Measurements from ENCODE around the gene KRTAP5-3.

Gene KRTAP5-3

DNA sequence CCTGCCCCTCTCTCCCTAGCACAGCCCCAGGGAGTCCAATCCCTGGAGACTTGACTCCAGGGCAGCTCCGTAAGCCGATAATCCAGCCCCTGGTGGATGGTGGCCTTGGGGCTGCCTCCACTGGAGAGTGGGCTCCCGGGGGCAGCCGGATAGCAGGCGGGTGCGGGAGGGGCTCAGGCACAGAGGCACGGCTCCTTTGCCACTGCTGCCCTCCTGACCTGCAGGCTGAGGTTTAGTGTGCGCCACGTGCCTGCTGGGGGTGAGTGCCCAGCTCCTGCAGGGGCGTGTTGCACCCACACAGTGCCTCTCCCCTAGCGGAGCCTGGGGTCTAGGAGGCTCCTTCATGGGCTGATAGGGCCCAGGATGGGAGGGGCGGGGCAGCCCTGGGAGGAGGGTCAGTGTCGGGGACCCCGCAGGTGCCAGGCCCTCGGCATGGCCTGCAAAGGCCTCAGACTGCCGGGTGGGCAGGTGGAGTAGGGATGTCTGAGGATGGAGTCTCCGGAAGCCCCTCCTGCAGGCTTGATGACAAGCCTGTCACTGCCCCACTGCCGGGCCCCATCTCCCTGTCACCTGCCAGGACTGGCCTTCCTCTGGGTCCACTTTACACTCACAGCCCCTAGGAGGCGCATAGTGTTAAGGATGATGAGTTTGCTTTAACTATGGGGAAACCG, 41.7 kb downstream of the KRTAP5-3 start:
- in situ Hi-C loops (cut with MboI; ENCODE audit: low sequenced_read_pairs), result no loop called here

DNA sequence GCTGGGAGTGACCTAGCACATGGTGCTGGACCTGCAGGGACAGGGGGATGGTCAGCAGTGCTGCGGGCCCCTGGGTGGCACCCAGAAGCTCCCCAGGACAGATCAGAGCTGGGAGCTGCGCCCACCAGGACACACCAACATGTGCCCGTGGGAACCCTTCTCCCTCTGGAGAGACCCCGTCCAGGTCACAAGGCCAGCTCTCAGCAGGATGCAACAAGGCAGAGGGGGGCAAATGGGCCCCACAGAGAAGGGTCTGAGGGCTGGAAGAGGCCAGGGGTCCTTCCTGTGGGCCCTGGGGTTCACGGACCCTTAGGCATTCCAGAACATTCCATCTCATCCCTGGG, 42.4 kb downstream of the KRTAP5-3 start:
- in situ Hi-C loops (cut with MboI; ENCODE audit: low sequenced_read_pairs), result no loop called here

DNA sequence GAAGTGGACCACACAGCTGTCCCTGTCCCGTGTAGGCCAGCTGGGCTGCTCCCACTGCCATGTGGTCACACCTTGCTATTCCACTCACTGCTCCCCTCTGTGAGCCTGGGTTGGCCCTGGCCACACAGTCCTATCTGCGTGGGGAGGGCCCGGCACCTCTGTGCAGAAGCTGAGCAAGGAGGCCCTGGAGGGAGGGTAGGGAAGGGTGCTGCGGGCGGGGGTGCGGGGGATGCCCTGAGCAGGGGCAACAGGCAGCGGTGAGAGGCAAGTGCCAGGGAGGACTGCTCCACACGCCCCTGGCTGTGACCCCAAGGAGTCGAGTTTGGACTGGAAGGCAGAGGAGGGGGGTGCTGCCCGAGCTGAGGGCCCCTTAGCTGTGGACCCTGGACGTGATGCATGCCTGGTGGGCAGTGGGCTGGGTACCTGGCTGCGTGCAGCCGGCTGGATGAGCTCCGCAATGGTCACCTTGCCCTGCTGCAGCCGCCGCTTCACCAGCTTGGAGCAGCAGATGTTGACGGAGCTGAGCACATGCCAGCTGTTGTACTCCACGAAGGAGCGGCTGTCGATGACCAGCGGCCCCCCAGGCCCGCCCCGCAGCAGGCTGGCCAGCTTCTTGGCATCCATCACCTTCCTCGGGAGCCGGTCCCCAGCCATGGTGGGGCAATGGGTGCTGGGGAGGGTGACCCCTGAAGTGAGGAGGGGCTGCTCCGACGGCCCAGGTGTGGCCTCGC, 42.9 kb downstream of the KRTAP5-3 start:
- in situ Hi-C loops (cut with MboI; ENCODE audit: low sequenced_read_pairs), result no loop called here

DNA sequence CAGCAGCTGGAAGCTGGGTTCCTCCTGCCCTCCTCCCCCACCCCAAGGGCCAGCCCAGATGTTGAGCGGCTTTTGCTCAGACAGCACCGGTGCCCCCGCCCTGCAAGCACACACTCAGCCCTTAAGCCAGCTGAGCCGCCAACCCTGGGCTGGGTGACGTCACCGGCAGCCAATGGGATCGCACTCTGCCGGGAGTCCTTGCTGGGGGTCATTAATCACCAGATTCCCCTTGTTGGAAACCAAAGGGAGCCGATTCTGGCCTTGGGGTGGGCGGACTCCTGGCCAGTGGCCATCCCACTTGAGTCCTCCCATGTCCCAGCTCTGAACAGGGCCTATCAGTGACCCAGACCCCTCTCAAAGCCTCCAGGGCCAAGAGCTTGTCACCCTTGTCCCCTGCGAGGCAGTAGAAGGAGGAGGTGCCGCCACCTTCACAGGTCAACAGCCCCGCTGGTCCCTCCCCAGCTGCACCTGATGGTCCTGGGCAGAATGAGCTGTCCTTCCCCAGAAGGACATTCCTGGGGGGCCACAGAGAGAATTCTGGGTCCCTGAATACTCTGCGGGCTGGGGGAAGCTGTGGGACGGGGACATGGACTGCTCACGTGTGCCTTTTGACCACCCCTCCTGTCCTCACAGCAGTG, 43.6 kb downstream of the KRTAP5-3 start:
- in situ Hi-C loops (cut with MboI; ENCODE audit: low sequenced_read_pairs), result no loop called here

DNA sequence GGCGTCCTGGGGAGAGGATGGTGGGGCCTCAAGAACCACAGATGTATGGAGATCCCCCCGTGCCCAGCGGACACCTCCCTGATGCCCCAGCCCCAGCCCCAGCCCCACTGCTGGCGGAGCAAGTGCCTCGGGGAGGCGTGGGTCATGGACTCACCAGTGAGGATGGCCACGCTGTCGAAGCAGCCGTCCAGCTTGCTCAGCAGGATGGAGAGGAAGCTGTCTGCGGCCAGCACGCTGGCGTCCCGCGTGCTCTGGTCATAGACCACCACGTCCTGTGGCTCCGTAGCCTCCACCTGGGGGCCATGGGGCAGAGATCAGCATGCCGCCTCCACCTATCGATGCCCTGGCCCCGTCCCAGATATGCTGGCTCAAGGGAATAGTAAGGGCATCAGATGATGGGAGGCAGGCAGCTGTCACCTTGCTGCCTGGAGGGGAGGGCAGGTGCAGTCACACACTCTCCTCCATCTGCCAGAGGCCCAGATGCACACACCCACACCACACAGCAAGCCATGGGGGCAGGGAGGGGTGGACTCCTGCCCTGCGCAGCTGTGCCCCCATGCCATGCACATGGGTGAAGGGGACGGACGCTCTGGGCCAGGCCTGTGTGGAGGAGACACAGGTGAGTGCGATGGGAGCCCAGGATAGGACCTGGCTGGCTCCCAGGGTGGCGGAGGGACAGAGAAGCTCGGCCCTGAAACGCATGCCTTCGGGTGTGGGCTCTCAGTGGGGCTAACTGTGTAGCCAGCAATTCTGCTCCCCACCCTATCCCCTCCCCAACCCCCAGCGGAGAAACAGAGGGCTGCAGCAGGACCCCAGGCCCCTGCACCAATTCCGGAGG, 44.3 kb downstream of the KRTAP5-3 start:
- in situ Hi-C loops (cut with MboI; ENCODE audit: low sequenced_read_pairs), result no loop called here

DNA sequence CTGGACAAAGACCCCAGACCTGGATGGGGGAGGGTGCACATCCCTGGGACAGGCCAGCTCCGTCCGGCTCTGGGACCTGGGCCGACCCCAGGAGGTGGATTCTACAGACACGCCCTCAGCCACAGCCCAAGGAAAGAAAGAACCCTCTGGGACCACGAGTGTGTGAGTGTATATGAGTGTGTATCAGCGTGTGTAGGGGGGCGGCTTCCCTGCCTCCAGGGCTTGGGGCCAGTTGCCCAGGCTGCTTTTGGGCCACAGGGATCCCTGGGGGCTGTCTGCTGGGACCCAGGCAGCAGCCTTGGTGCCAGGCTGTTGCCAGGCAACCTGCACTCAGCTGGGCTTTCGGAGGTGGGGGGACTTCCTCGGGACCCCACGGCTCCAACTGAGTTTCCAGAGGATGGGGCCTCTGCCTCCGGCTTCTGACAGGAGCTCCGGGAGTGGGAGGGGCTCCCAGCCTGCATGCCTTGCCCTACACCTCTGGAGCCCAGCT, 45.1 kb downstream of the KRTAP5-3 start:
- in situ Hi-C loops (cut with MboI; ENCODE audit: low sequenced_read_pairs), result no loop called here

DNA sequence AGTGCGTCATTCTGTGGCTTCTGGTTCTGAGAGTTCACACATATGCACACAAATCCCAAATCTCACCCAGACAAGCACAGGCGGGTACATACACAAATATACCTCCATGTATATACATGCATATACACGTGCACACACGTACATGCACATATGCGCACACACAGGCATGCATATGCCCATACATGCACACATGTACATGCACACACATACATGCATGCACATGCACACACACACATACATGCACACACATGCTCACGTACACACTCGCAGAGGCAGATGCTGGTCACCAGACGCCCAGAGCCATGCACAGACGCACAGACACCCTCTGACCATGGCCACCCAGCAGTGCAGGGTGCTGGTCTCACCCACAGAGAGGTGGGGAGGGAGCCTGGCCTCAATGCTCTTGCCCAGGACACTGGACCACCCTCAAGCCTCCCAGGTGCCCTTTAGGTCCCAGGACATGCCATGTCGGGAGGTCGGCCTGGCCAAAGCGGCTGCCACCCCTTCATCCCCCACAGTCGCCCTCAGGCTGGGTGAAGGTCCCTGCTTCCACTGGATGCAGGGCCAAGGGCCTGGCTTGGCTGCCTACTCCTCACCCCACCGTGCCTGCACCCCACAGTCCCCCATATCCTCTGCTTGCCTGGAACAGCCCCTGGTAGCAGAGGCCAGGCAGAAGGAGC, 45.7 kb downstream of the KRTAP5-3 start:
- in situ Hi-C loops (cut with MboI; ENCODE audit: low sequenced_read_pairs), result no loop called here

DNA sequence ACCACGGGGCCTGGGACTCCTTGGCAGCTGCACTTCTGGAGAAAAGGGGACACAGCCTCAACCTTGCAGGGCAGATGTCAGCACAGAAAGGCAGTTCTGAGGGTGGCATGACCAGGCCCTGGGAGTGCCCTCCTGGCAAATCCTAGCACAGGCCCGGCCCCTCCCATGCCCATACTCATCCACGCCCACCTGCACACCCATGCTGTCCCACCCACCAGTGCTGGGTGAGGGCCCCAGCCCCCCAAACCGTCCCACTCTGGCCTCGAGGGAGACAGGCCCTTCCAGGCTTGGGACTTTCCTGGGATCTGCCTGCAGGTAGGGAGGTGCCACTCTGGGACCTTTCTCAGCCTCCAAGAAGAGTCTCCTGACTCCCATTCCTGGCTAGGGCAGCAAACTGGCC, 46.3 kb downstream of the KRTAP5-3 start:
- in situ Hi-C loops (cut with MboI; ENCODE audit: low sequenced_read_pairs), result no loop called here

DNA sequence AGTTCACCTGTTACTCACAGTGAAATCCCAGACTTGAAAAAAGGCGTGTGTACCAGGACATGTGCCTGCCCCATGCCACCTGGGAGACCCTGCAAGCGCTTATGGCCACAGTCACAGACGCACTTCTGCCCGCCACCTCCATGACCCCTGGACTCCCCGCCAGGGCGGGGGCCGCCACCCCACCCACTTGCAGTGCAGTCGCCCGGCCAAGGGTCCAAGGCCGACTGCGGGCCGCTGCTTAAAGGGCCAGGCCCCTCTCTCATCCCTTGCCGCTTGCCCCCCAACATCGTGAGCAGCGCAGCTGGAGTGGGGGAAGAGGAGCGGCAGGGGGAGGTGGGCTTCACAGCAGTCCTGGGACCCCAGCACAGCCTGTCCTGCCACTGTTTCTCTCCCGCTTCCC, 47.0 kb downstream of the KRTAP5-3 start:
- in situ Hi-C loops (cut with MboI; ENCODE audit: low sequenced_read_pairs), result no loop called here

DNA sequence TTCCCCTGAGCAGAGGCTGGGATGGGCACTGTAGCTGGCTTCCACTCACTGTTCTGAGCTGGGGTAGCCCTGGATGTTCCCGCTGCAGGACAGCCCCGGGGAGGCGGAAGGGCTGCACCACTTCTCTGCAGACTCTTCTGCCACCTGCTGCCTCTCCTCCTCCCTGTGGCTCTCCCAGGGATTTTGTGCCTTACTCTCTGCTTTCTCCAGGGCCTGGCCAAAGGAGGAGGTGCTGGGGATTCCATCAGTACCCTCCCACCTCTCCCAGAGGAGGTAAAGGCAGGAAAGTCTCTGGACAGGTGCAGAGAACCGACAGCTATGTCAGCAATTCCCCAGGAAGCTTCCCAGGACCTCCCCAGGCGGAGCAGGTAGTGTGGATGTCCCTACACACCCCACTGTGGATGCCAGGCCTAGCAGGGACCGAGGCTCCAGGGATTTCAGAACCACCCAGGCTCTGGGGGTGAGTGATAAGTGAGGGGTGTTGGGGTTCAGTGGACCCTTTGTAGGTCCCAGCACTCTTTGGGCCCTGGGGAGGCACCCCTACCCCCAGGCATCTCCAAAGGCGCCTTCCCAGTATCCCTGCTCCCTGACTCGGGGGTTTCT, 47.5 kb downstream of the KRTAP5-3 start:
- in situ Hi-C loops (cut with MboI; ENCODE audit: low sequenced_read_pairs), result no loop called here

DNA sequence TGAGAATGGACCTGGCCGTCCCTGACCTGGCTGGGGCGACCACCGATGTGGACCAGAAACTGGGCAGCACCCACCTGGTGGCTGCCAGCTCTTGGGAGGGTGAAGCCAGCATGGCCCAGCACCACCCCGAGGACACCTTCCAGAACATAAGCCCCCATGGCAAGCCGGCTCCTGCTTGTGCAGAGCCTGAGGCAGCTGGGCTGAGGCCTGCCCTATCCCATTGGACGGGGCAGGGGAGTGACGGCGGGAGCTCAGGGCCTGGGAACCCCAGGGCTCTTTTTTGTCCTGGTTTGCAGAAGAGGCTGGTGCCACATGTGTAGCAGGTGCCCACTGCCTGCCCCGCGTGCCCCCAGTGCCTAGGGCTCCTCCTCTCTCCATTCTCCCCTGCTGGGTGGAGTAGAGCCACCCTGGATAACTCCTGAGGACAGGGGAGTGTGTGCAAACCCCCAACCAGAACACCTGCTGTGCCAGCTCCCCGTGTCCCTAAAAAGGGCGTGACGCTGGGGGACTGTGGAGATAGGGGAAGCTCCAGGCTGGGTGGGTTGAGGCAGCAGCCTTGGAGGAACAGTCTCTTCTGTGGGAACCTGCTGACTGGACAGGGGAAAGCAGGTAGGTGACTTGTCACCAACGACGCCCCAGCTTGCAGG, 48.1 kb downstream of the KRTAP5-3 start:
- in situ Hi-C loops (cut with MboI; ENCODE audit: low sequenced_read_pairs), result no loop called here

DNA sequence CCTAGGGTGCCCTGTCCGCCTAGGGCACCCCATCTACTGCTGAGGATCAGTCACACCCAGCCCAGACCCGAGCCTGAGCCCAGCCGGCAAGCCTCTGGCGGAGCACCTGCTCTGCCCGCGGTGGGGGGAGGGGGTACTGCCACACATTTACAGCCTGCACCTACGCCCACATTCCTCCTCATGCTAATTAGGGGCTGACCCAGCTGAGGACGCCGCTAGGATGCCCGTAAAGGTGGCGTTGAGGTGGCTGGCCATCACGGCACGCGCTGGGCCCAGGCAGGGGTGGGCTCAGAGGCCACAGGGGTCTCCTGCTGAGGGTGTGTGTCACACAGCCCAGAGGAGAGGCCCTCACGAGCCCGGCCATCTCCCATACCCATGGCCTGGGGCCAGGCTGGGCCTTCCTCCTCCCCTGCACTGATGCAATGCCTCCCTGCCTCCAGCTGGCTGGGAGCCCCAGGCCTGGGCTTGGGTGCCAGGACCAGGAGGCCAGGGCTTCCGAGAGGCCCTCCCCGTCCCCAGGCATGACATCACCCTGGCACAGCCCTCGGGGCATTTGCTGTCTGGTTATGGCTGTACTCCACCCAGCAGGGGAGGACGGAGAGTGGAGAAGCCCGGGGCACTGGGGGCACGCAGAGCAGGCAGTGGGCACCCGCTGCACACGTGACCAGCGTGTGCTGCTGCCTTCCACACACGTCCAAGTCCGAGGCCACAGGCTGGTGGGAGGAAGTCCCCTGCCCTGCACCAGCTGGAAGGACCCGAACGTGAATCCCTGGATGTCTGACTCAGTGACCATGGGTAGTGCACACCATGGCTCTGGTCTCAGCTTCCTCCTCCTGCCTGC, 48.9 kb downstream of the KRTAP5-3 start:
- in situ Hi-C loops (cut with MboI; ENCODE audit: low sequenced_read_pairs), result no loop called here

DNA sequence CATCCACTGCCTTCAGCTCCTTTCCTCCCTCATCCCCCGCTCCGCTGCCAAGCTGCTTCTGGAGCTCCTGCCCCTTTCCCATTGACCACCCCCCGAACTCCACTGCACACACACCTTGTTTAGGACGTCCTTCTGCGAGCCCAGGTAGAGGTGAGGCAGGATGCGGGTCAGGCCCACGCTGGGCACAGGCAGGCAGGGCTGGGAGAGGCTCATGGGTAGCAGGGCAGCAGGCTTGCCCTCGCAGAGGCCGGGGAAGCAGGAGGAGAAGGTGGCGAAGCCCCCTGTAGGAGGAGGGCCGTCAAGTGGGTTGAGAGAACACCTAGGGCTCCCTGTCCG, 49.5 kb downstream of the KRTAP5-3 start:
- in situ Hi-C loops (cut with MboI; ENCODE audit: low sequenced_read_pairs), result no loop called here

DNA sequence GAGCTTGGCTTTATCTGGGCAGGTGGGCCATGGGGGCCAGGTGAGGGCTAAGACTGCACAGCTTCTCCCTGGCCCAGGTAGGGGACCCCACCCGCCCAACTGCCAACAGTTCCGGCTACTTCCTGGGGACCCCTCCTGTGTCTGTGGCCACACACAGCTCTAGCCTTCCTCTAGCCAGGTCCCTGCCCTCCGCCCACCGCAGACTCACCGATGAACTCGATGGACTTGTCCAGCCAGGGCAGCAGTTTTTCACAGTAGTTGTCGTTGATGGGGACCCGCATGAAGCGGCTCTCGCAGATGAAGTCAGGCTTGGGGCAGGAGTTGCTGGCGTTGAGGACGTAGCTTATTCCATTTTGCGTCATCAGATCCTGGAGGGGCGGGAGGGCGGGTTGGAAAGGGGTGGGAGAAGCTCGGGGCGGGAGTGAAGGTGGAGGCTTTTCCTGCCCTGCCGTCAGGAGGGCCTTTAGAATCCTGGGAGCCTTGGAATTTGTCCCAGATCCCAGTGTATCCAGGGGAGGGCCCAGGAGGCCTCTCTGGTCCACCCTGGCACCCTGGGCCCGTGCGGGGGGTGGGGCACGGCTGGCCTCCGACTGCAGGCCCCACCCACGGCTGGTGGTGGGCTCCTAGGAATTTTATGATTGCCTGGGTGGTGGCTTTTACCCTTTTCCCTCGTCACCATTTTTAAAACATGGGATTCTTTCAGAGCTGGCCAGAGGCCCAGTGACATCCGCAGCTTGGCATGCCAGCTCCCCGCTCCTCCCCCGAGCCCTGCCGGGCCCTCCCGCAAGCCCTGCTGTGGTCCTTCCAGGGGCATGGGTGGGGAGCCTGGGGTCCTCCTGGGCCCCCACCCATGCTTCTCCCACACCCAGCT, 50.1 kb downstream of the KRTAP5-3 start:
- in situ Hi-C loops (cut with MboI; ENCODE audit: low sequenced_read_pairs), result no loop called here

Data from HL-60/S4 treated with phorbol 12-myristate 13-acetate at 8.2 ng/mL for 4 days and 3 days (cell line).